DOHH2 (cell line): ENCODE results near the gene SLC2A4RG.

Experiments used
- H3F3A ChIP-seq: fragments of 200-600 bp; sonication (generic), shearing (Covaris generic); 2 replicates; pipeline ENCODE4 v1.6.0; 2016; ENCODE audit warnings: antibody characterized with exemption, mild to moderate bottlenecking; ENCODE audit not compliant: control insufficient read depth, insufficient read depth
- H3K27ac ChIP-seq: fragments of 200-600 bp; sonication (generic); 2 replicates; pipeline ENCODE4 v1.5.1; 2014; ENCODE audit warnings: low read depth, mild to moderate bottlenecking, low read length, moderate library complexity
- H3K27me3 ChIP-seq: fragments of 200-600 bp; sonication (generic); 2 replicates; pipeline ENCODE4 v1.6.1; 2014; ENCODE audit warnings: mild to moderate bottlenecking, low read length, mixed read lengths; ENCODE audit not compliant: control insufficient read depth
- H3K36me3 ChIP-seq: fragments of 200-600 bp; sonication (generic); 2 replicates; pipeline ENCODE4 v1.6.1; 2014; ENCODE audit warnings: mild to moderate bottlenecking, low read length, moderate library complexity, mixed read lengths; ENCODE audit not compliant: control insufficient read depth
- H3K4me1 ChIP-seq: fragments of 200-600 bp; sonication (generic); 2 replicates; pipeline ENCODE4 v1.6.1; 2014; ENCODE audit warnings: mild to moderate bottlenecking, low read length, mixed read lengths; ENCODE audit not compliant: control insufficient read depth
- H3K4me2 ChIP-seq: fragments of 200-600 bp; sonication (generic); 2 replicates; pipeline ENCODE4 v1.6.0; 2014; ENCODE audit warnings: mild to moderate bottlenecking, low read length, moderate library complexity
- H3K4me3 ChIP-seq: fragments of 200-600 bp; sonication (generic); 2 replicates; pipeline ENCODE4 v1.5.1; 2014; ENCODE audit warnings: mild to moderate bottlenecking, low read length, mixed read lengths
- H3K79me2 ChIP-seq: fragments of 200-600 bp; sonication (generic); 2 replicates; pipeline ENCODE4 v1.6.1; 2014; ENCODE audit warnings: mild to moderate bottlenecking, low read length, mixed read lengths; ENCODE audit not compliant: control insufficient read depth
- H3K9me2 ChIP-seq: fragments of 200-600 bp; sonication (generic); replicated peaks from 2 replicates; pipeline ENCODE4 v1.6.1; 2014; ENCODE audit warnings: mild to moderate bottlenecking, low read length, mixed read lengths; ENCODE audit not compliant: control insufficient read depth
- H3K9me3 ChIP-seq: fragments of 200-600 bp; sonication (generic); 2 replicates; pipeline ENCODE4 v1.6.1; 2014; ENCODE audit warnings: antibody characterized with exemption, low read length, mixed read lengths; ENCODE audit not compliant: control insufficient read depth, insufficient read depth
- H4K20me1 ChIP-seq: fragments of 200-600 bp; sonication (generic); 2 replicates; pipeline ENCODE4 v1.6.0; 2014; ENCODE audit warnings: low read depth, mild to moderate bottlenecking, antibody characterized with exemption, low read length, moderate library complexity; ENCODE audit not compliant: control insufficient read depth, insufficient read depth
- EZH2phosphoT487 ChIP-seq: fragments of 200-600 bp; sonication (generic); IDR thresholded peaks from 2 replicates; pipeline ENCODE4 v1.6.1; 2017; ENCODE audit warnings: borderline replicate concordance, mild to moderate bottlenecking, antibody characterized with exemption, low read length, moderate library complexity, mixed read lengths
- TF ChIP-seq, protein P1 (sequence below): fragments of 200-600 bp; sonication (generic); IDR thresholded peaks from one replicate; pipeline ENCODE4 v1.5.1; 2014; ENCODE audit warnings: antibody characterized with exemption, mild to moderate bottlenecking, low read depth, low read length; ENCODE audit not compliant: poor library complexity, severe bottlenecking

SLC2A4RG gene

GRCh38 chr20:63703976-63704748 lies 35.4 kb upstream of the SLC2A4RG start:
- Histone ChIP-seq H3F3A (no peaks in the 10 kb centered on the region), H3K4me1 (peaks cover 20% of the 10 kb centered on the region), H3K9me3 (no peaks in the 10 kb centered on the region), H3K27me3 (no peaks in the 10 kb centered on the region), H3K79me2 (peaks cover 43% of the 10 kb centered on the region), H3K36me3 (peaks cover 44% of the 10 kb centered on the region), H3K4me2 (no peak overlapping the region), H3K4me3 (no peak overlapping the region), H4K20me1 (peaks cover 14% of the 10 kb centered on the region), H3K9me2 (no peaks in the 10 kb centered on the region), H3K27ac (no peak overlapping the region)
- TF ChIP-seq, protein P1, sequence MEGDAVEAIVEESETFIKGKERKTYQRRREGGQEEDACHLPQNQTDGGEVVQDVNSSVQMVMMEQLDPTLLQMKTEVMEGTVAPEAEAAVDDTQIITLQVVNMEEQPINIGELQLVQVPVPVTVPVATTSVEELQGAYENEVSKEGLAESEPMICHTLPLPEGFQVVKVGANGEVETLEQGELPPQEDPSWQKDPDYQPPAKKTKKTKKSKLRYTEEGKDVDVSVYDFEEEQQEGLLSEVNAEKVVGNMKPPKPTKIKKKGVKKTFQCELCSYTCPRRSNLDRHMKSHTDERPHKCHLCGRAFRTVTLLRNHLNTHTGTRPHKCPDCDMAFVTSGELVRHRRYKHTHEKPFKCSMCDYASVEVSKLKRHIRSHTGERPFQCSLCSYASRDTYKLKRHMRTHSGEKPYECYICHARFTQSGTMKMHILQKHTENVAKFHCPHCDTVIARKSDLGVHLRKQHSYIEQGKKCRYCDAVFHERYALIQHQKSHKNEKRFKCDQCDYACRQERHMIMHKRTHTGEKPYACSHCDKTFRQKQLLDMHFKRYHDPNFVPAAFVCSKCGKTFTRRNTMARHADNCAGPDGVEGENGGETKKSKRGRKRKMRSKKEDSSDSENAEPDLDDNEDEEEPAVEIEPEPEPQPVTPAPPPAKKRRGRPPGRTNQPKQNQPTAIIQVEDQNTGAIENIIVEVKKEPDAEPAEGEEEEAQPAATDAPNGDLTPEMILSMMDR: no peak
- no peak for TF ChIP-seq EZH2phosphoT487

DNA sequence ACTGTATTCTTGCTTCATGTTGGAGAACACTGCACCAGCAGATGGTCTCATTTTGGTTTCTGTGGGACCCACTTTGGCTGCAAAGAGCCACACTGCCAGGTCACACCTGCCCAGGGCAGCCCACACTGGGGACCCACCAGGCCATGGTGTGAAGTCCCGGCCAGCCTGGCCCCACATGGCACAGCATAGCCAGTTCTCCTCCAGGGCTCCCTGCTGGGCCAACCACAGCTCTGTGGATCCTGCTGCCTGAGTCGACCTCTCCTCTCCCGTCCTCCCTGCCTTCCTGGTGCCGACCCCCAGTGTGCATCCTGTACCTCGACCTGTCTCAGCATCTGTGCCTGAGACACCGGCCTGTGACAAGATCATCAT lies 34.8 kb upstream of the SLC2A4RG start:
- peaks cover 14% of the 10 kb centered on the region for H4K20me1 ChIP-seq
- peaks cover 48% of the 10 kb centered on the region for H3K79me2 ChIP-seq
- H3K4me1 ChIP-seq: peaks cover 18% of the 10 kb centered on the region
- no peak overlapping the region for H3K4me2 ChIP-seq
- no peak overlapping the region for H3K4me3 ChIP-seq
- H3K27ac ChIP-seq: no peak overlapping the region
- H3K36me3 ChIP-seq: peaks cover 48% of the 10 kb centered on the region
- no peaks in the 10 kb centered on the region for H3K9me2 ChIP-seq
- TF ChIP-seq EZH2phosphoT487: no peak
- TF ChIP-seq, protein P1: no peak
- H3K27me3 ChIP-seq: no peaks in the 10 kb centered on the region
- no peaks in the 10 kb centered on the region for H3F3A ChIP-seq
- no peaks in the 10 kb centered on the region for H3K9me3 ChIP-seq

DNA sequence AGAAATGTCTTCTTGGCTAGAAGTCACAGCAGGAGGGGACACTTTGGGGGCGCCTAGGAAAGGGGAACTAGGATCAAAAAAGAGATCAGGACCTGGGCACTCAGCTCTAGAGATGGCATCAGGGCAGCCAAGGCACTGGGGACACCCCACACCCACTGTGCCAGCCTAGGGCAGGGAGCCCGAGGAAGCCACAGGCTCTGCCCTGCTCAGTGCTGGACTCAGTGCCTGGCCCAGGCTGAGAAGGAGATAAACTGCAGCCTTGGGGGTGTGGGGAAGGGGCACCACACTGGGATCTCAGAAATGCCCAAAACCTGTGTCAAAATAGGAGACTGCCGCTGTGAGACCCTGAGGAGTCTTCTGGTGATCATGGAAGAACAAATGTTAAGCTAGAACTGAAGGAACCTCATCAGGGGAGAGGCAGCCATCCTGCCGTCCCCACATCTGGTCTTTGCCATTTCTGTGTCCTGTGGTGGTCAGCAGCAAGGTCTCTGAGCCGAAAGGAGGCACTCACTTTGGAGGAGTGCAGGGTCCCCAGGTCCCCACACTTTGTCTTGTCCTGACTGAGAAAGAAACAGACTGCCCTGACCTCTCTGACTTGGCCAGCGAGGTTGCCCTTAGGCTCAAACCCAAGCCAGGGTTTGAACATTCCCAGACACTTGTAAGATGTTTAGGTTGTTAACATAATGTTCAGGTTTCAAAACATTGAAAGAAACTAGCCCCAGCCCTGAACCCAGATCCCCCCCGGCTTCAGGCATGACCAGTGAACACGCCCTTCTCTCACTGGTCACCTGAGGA lies 34.1 kb upstream of the SLC2A4RG start:
- H3K4me2 ChIP-seq: no peak overlapping the region; the same call in 1 of the 2 replicates
- H3K79me2 ChIP-seq: peaks cover 53% of the 10 kb centered on the region
- H4K20me1 ChIP-seq: peaks cover 14% of the 10 kb centered on the region
- no peaks in the 10 kb centered on the region for H3K9me2 ChIP-seq
- peaks cover 18% of the 10 kb centered on the region for H3K4me1 ChIP-seq
- H3K4me3 ChIP-seq: no peak overlapping the region
- H3K9me3 ChIP-seq: no peaks in the 10 kb centered on the region
- H3K27ac ChIP-seq: no peak overlapping the region
- H3K36me3 ChIP-seq: peaks cover 53% of the 10 kb centered on the region
- H3F3A ChIP-seq: no peaks in the 10 kb centered on the region
- no peaks in the 10 kb centered on the region for H3K27me3 ChIP-seq
- TF ChIP-seq EZH2phosphoT487: no peak
- TF ChIP-seq, protein P1: no peak
